ENCODE measurements around the gene SARDH.
"Not testable (repeated sequence)": the region's sequence is repeated elsewhere in the genome, so short reads cannot be mapped to it uniquely, and the experiment has no call there.

Gene SARDH

DNA sequence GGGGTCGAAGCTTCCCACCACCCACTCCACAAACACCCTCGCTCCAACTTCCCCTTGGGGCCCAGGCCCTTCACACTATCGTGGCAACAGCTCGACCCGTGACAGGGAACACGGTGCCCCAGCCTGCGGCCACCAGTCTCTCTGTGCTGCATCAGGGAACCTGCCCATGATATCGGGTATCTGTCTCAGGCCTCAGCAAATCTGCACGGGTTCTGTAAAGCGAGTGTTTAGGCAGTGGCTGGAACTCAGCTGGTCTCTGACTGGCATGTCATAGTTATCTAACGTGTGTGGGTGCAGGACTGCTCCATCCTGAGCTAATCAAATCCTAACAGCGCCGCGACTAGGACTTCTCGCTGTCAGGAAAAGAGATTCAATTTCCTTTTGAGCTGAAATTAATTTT is 59.1 kb downstream of the SARDH start:
- no peak overlapping the region for H3K4me3 ChIP-seq (ENCODE audit: low read length)
- DNase-seq (ENCODE audit: low read depth) = no peak
- TF ChIP-seq, protein P1, sequence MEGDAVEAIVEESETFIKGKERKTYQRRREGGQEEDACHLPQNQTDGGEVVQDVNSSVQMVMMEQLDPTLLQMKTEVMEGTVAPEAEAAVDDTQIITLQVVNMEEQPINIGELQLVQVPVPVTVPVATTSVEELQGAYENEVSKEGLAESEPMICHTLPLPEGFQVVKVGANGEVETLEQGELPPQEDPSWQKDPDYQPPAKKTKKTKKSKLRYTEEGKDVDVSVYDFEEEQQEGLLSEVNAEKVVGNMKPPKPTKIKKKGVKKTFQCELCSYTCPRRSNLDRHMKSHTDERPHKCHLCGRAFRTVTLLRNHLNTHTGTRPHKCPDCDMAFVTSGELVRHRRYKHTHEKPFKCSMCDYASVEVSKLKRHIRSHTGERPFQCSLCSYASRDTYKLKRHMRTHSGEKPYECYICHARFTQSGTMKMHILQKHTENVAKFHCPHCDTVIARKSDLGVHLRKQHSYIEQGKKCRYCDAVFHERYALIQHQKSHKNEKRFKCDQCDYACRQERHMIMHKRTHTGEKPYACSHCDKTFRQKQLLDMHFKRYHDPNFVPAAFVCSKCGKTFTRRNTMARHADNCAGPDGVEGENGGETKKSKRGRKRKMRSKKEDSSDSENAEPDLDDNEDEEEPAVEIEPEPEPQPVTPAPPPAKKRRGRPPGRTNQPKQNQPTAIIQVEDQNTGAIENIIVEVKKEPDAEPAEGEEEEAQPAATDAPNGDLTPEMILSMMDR (conservative IDR thresholded peaks at IDR 0.05; ENCODE audit: low read length) = no peak

DNA sequence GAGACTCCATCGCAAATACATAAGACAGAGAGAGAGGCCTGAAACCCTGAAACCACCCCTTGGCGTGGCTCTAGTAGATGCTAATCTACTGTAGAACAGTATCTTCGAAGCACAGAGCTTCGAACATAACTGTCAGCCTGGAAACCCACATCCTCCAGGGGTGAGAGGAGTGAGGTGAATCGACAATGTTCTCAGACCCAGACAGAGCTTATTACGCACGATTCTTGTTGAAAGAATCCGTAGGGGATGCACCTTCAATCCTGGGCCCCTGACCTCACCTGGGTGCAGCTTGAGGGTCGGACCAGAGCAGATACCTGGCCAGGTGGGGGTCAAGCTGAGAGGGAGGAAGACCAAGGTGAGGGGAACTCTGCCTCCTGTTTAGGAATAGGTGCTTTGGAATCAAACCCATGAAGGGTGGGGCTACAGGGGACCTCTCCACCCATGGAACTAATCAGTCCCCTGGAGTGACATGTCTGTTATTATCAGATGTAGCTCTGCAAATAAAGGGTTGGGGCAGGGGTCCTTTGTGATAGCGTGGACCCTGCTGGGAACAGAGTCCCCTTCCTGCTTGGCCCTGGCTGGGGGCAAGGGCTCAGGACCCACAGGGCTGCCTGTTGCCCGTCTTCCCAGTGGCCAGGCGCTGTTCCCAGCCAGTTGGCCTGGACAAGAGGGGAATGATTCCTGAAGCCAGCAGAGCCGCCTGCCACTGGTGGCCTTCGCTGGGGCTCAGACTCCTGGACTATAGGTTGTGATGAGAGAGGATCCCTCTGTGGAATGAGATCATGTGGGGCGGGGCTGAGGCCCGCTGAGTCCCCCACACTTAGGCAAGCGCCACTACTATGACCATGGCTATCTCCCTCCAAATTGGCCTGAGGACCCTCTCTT is 60.8 kb downstream of the SARDH start:
- DNase-seq (ENCODE audit: low read depth) = no peak
- TF ChIP-seq, protein P1 (conservative IDR thresholded peaks at IDR 0.05; ENCODE audit: low read length) = no peak
- H3K4me3 ChIP-seq (ENCODE audit: low read length) = no peak overlapping the region

DNA sequence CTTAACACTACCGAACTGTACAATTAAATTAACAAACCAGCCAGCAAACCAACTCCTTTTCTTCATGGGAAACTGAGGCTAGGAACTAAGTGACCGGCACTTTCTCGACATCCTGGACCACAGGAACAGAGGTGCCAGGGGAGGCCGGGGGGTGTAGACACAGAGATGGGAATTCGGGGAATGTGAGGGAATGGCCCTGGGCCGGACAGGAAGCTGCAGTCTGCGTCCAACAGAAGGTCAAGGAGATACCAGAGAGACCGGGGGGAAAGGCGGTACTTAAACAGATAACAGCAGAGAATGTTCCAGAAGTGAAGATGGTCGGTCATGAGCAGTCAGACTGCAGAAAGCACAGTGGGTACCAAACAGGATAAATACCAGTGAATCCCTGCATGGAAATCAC is 61.7 kb downstream of the SARDH start:
- H3K4me3 ChIP-seq (ENCODE audit: low read length) = no peak overlapping the region
- TF ChIP-seq, protein P1 (conservative IDR thresholded peaks at IDR 0.05; ENCODE audit: low read length) = no peak
- DNase-seq (ENCODE audit: low read depth) = no peak

DNA sequence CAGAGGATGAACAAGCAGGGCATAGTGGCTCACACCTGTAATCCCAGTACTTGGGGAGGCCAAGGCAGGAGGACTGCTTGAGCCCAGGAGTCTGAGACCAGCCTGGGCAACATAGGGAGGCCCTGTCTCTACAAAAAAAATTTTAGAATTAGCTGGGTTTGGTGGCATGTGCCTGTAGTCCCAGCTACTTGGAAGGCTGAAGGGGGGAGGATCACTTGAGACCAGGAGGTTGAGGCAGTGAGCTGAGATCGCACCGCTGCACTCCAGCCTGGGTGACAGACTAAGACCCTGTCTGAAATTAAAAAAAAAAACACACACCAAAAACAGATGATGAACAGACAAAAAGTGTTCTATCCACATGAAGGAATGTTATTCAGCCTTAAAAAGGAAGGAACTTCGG is 62.4 kb downstream of the SARDH start:
- not testable (repeated sequence) for H3K4me3 ChIP-seq (ENCODE audit: low read length)

DNA sequence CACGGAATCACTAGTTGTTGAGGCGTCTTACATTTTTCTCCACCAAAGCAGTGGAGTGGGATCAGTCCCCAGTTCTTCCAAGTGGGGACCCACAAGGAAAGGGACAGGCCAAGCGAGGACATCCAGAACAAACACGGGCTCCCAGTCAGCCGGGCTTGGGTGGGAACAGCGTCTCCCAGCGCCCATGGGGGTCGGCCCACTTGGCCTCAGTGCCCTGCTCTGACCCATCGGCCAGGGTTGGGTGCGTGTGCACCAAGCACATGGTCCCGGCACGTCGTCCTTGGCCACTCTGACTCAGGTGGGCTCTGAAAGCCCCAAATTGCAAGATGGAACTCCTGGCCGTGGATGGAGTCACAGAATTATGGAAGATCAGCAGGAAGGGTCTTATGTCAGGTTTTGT is 64.1 kb downstream of the SARDH start:
- DNase-seq (ENCODE audit: low read depth) = no peak
- TF ChIP-seq, protein P1 (conservative IDR thresholded peaks at IDR 0.05; ENCODE audit: low read length) = no peak
- no peak overlapping the region for H3K4me3 ChIP-seq (ENCODE audit: low read length)

More for the DNA sequence above, 62.4 kb downstream of the SARDH start:
- DNase-seq (ENCODE audit: low read depth) = not testable (repeated sequence)

DNA sequence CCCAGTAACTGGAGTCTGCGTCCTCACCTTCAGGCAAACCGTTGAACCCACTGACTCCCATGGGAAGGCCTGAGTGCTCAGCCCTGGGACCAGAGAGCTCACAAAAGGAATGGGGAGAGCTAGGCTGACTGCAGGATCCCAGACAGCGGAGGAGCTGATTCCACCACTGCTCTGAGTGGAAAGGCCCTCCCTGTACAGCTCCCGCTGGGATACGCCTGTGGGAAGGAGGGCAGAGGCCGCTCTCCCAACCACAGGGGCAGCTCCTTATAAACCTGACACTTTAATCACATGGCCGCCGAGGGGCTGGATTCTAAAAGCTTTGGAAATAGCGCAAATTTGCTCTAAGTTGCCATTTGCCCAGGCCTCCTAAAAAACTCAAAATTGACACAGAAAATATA is 64.9 kb downstream of the SARDH start:
- TF ChIP-seq, protein P1 (conservative IDR thresholded peaks at IDR 0.05; ENCODE audit: low read length) = no peak
- H3K4me3 ChIP-seq (ENCODE audit: low read length) = no peak overlapping the region
- no peak for DNase-seq (ENCODE audit: low read depth)

DNA sequence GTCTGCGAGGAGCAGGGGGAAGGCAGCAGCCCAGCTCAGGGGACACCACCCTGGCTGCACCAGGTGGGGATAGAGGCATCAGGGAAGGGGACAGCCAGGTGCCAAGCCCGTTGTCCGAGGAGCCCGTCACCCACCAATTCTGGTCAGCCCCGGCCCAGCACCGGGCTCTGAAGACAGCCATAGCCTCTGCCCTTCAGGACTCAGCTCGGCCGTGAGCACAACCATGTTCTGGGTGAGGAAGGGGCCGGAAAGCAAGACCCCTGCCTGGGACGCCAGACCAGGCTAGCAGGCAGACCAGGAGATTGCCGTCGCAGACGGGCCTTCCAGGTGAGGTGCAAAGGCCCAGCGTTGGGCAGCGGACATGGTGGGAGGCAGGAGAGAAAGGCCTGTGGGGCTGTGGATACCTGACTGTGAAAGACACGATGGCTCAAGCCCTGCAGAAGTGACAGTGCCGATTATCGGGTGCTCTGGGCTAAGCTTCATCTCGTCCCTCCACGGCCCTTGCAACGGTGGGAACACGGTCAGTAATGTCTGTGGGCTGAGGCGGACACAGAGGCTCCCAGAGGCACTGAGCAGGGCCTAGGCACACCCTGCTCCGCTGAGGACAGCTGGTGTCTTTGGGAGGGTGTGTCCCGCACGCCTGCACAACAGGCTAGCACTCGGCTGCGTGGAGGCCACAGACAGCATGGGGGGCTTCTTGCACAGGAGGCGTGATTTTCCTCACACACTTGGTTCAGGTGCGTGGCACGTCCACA is 65.5 kb downstream of the SARDH start:
- DNase-seq (ENCODE audit: low read depth) = no peak
- TF ChIP-seq, protein P1 (conservative IDR thresholded peaks at IDR 0.05; ENCODE audit: low read length) = no peak
- H3K4me3 ChIP-seq (ENCODE audit: low read length) = no peak overlapping the region
